ENCODE data around the gene PLA2G15. TPM values are rescaled to one million over a fixed set of nuclear protein-coding genes. Genes with fewer than 3 reads are reported as not detected.

PLA2G15 gene
- total and polyA plus RNA-seq, 2 of the 13 experiments (the other 11 are each of a cell fraction or from before 2014, with no cell fraction given), result 14.4 to 23.7 TPM

DNA sequence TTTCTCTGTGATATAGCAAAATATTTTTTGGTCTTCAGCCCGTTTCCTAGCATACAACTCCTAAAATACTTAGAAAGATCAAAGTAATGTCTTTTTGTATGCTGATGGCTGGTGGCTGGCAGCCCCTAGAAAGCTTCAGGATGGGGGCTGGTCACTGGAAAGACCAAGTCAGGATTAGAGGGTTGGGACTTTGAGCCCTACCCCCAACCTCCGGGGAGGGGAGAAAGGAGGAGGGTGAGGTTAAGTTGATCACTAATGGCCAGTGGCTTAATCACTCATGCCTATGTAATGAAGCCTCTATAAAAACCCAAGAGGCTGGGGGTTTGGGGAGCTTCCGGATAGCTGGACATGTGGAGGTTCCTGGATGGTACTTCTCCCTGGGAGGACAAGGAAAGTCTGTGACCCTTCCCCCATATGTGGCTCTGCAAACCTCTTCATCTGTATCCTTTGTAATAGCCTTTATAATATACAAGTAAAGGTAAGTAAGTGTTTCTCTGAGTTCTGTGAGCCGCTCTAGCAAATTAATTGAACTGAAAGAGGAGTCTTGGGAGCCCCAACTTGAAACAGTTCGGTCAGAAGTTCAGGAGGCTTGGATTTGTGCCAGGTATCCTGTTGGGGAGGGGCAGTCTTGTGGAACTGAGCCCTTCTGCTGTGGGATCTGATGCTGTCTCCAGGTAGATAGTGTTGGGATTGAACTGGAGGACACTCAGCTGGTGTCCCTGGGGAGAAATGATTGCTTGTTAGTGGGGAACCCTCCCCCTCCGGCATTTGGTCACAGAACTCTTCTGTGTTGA, 22.6 kb downstream of the PLA2G15 start (continued):
- no peak for TF ChIP-seq ZNF75D (CRISPR knock-in tag; IDR thresholded peaks at IDR 0.05; ENCODE audit: borderline replicate concordance)
- TF ChIP-seq, protein P1, sequence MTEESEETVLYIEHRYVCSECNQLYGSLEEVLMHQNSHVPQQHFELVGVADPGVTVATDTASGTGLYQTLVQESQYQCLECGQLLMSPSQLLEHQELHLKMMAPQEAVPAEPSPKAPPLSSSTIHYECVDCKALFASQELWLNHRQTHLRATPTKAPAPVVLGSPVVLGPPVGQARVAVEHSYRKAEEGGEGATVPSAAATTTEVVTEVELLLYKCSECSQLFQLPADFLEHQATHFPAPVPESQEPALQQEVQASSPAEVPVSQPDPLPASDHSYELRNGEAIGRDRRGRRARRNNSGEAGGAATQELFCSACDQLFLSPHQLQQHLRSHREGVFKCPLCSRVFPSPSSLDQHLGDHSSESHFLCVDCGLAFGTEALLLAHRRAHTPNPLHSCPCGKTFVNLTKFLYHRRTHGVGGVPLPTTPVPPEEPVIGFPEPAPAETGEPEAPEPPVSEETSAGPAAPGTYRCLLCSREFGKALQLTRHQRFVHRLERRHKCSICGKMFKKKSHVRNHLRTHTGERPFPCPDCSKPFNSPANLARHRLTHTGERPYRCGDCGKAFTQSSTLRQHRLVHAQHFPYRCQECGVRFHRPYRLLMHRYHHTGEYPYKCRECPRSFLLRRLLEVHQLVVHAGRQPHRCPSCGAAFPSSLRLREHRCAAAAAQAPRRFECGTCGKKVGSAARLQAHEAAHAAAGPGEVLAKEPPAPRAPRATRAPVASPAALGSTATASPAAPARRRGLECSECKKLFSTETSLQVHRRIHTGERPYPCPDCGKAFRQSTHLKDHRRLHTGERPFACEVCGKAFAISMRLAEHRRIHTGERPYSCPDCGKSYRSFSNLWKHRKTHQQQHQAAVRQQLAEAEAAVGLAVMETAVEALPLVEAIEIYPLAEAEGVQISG (CRISPR knock-in tag; IDR thresholded peaks at IDR 0.05), result no peak
- TF ChIP-seq GLI4 (CRISPR knock-in tag; IDR thresholded peaks at IDR 0.05; ENCODE audit: borderline replicate concordance), result no peak
- TF ChIP-seq, protein P2, sequence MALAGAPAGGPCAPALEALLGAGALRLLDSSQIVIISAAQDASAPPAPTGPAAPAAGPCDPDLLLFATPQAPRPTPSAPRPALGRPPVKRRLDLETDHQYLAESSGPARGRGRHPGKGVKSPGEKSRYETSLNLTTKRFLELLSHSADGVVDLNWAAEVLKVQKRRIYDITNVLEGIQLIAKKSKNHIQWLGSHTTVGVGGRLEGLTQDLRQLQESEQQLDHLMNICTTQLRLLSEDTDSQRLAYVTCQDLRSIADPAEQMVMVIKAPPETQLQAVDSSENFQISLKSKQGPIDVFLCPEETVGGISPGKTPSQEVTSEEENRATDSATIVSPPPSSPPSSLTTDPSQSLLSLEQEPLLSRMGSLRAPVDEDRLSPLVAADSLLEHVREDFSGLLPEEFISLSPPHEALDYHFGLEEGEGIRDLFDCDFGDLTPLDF (CRISPR knock-in tag; IDR thresholded peaks at IDR 0.05), result no peak
- TF ChIP-seq, protein P3, sequence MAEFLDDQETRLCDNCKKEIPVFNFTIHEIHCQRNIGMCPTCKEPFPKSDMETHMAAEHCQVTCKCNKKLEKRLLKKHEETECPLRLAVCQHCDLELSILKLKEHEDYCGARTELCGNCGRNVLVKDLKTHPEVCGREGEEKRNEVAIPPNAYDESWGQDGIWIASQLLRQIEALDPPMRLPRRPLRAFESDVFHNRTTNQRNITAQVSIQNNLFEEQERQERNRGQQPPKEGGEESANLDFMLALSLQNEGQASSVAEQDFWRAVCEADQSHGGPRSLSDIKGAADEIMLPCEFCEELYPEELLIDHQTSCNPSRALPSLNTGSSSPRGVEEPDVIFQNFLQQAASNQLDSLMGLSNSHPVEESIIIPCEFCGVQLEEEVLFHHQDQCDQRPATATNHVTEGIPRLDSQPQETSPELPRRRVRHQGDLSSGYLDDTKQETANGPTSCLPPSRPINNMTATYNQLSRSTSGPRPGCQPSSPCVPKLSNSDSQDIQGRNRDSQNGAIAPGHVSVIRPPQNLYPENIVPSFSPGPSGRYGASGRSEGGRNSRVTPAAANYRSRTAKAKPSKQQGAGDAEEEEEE (CRISPR knock-in tag; IDR thresholded peaks at IDR 0.05; ENCODE audit: borderline replicate concordance), result no peak
- TF ChIP-seq, protein P4, sequence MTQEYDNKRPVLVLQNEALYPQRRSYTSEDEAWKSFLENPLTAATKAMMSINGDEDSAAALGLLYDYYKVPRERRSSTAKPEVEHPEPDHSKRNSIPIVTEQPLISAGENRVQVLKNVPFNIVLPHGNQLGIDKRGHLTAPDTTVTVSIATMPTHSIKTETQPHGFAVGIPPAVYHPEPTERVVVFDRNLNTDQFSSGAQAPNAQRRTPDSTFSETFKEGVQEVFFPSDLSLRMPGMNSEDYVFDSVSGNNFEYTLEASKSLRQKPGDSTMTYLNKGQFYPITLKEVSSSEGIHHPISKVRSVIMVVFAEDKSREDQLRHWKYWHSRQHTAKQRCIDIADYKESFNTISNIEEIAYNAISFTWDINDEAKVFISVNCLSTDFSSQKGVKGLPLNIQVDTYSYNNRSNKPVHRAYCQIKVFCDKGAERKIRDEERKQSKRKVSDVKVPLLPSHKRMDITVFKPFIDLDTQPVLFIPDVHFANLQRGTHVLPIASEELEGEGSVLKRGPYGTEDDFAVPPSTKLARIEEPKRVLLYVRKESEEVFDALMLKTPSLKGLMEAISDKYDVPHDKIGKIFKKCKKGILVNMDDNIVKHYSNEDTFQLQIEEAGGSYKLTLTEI (CRISPR knock-in tag; conservative IDR thresholded peaks at IDR 0.05), result no peak
- TF ChIP-seq ZMYM2 (CRISPR knock-in tag; IDR thresholded peaks at IDR 0.05), result no peak
- TF ChIP-seq, protein P5, sequence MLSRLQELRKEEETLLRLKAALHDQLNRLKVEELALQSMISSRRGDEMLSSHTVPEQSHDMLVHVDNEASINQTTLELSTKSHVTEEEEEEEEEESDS (CRISPR knock-in tag; IDR thresholded peaks at IDR 0.05; ENCODE audit: borderline replicate concordance), result no peak
- TF ChIP-seq NR2F6 (IDR thresholded peaks at IDR 0.05), result no peak
- no peak for TF ChIP-seq NR2F6 (CRISPR knock-in tag; IDR thresholded peaks at IDR 0.05)
- TF ChIP-seq, protein P6, sequence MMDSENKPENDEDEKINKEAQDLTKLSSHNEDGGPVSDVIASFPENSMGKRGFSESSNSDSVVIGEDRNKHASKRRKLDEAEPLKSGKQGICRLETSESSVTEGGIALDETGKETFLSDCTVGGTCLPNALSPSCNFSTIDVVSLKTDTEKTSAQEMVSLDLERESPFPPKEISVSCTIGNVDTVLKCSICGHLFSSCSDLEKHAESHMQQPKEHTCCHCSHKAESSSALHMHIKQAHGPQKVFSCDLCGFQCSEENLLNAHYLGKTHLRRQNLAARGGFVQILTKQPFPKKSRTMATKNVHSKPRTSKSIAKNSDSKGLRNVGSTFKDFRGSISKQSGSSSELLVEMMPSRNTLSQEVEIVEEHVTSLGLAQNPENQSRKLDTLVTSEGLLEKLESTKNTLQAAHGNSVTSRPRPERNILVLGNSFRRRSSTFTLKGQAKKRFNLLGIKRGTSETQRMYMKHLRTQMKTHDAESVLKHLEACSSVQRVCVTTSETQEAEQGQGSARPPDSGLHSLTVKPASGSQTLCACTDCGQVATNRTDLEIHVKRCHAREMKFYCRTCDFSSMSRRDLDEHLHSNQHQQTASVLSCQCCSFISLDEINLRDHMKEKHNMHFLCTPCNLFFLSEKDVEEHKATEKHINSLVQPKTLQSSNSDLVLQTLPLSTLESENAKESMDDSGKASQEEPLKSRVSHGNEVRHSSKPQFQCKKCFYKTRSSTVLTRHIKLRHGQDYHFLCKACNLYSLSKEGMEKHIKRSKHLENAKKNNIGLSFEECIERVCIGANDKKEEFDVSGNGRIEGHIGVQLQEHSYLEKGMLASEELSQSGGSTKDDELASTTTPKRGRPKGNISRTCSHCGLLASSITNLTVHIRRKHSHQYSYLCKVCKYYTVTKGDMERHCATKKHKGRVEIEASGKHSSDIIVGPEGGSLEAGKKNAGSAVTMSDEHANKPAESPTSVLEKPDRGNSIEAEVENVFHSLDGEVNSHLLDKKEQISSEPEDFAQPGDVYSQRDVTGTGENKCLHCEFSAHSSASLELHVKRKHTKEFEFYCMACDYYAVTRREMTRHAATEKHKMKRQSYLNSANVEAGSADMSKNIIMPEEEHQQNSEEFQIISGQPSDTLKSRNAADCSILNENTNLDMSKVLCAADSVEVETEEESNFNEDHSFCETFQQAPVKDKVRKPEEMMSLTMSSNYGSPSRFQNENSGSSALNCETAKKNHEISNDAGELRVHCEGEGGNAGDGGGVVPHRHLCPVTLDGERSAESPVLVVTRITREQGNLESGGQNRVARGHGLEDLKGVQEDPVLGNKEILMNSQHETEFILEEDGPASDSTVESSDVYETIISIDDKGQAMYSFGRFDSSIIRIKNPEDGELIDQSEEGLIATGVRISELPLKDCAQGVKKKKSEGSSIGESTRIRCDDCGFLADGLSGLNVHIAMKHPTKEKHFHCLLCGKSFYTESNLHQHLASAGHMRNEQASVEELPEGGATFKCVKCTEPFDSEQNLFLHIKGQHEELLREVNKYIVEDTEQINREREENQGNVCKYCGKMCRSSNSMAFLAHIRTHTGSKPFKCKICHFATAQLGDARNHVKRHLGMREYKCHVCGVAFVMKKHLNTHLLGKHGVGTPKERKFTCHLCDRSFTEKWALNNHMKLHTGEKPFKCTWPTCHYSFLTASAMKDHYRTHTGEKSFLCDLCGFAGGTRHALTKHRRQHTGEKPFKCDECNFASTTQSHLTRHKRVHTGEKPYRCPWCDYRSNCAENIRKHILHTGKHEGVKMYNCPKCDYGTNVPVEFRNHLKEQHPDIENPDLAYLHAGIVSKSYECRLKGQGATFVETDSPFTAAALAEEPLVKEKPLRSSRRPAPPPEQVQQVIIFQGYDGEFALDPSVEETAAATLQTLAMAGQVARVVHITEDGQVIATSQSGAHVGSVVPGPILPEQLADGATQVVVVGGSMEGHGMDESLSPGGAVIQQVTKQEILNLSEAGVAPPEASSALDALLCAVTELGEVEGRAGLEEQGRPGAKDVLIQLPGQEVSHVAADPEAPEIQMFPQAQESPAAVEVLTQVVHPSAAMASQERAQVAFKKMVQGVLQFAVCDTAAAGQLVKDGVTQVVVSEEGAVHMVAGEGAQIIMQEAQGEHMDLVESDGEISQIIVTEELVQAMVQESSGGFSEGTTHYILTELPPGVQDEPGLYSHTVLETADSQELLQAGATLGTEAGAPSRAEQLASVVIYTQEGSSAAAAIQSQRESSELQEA (CRISPR knock-in tag; IDR thresholded peaks at IDR 0.05; ENCODE audit: not compliant biosample characterization), result no peak

All from HepG2 (cell line).